Measurements from ENCODE around the gene KCNIP2. TPM values are rescaled to one million over a fixed set of nuclear protein-coding genes. Genes with fewer than 3 reads are reported as not detected.

The KCNIP2 gene
- total RNA-seq, 4 donors from 2014 or later: 1.3 to 20.3 (median 4.8) TPM

- no peak for DNase-seq (ENCODE audit: low spot score in 2 of 2)
- Histone ChIP-seq H3K27ac (no peak overlapping the region), H3K27me3 (no peaks in the 10 kb centered on the region), H3K36me3 (peaks cover 13% of the 10 kb centered on the region), H3K9me3 (no peaks in the 10 kb centered on the region), H3K4me1 (no peaks in the 10 kb centered on the region), H3K4me3 (no peak overlapping the region)
- TF ChIP-seq EP300 (IDR thresholded peaks at IDR 0.05) (no peak), POLR2AphosphoS5 (IDR thresholded peaks at IDR 0.05) (no peak), POLR2A (IDR thresholded peaks at IDR 0.05) (no peak)
- TF ChIP-seq, protein P1, sequence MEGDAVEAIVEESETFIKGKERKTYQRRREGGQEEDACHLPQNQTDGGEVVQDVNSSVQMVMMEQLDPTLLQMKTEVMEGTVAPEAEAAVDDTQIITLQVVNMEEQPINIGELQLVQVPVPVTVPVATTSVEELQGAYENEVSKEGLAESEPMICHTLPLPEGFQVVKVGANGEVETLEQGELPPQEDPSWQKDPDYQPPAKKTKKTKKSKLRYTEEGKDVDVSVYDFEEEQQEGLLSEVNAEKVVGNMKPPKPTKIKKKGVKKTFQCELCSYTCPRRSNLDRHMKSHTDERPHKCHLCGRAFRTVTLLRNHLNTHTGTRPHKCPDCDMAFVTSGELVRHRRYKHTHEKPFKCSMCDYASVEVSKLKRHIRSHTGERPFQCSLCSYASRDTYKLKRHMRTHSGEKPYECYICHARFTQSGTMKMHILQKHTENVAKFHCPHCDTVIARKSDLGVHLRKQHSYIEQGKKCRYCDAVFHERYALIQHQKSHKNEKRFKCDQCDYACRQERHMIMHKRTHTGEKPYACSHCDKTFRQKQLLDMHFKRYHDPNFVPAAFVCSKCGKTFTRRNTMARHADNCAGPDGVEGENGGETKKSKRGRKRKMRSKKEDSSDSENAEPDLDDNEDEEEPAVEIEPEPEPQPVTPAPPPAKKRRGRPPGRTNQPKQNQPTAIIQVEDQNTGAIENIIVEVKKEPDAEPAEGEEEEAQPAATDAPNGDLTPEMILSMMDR (IDR thresholded peaks at IDR 0.05): no peak
- WGBS: 90% methylated on average over 3 of the region's 3 CpGs
These were observed 35.3 kb upstream of the KCNIP2 start for GRCh38 chr10:101878869-101879268.

DNA sequence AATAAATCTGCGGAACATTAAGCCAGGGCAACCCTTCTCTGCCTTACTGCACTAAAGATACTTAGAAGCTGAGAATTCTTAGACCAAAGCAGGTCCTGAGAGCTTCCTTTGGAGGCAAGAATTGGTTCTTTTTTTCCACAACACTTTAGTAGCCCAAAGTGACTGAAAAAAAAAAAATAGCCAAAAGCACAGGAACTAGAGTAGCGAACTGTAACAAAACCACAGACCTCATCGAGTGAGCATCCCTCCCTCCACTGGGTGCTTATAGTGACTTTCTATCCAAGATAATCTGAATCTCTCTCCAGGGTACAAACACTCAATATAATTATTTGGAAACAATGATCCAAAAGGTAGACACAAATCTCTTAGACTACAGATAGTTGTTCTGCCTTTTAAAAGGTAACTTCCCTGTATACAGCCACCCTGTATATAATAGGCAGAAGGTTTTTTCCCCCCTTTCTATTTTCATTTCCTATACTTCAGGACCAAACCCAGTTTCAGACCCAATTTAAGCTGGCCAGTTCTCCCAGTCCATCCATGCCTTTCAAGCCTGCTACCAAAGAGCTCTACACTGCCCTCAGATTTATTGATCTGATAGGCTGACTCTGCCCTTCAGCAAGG, 31.6 kb upstream of the KCNIP2 start:
- H3K27me3 ChIP-seq: no peaks in the 10 kb centered on the region
- peaks cover 13% of the 10 kb centered on the region for H3K36me3 ChIP-seq
- 69% methylated on average over 3 of the region's 3 CpGs for WGBS
- no peaks in the 10 kb centered on the region for H3K4me1 ChIP-seq
- no peak for DNase-seq (ENCODE audit: low spot score in 2 of 2)
- no peak overlapping the region for H3K4me3 ChIP-seq
- no peak overlapping the region for H3K27ac ChIP-seq
- H3K9me3 ChIP-seq: no peaks in the 10 kb centered on the region
- TF ChIP-seq EP300 (IDR thresholded peaks at IDR 0.05) (no peak), POLR2AphosphoS5 (IDR thresholded peaks at IDR 0.05) (no peak), POLR2A (IDR thresholded peaks at IDR 0.05) (no peak)
- TF ChIP-seq, protein P1 (IDR thresholded peaks at IDR 0.05): no peak

GRCh38 chr10:101874252-101874651, 30.7 kb upstream of the KCNIP2 start:
- Histone ChIP-seq H3K27ac (no peak overlapping the region), H3K4me1 (no peaks in the 10 kb centered on the region), H3K27me3 (no peaks in the 10 kb centered on the region), H3K9me3 (no peaks in the 10 kb centered on the region), H3K4me3 (no peak overlapping the region), H3K36me3 (peaks cover 3% of the 10 kb centered on the region)
- TF ChIP-seq POLR2AphosphoS5 (IDR thresholded peaks at IDR 0.05) (no peak), POLR2A (IDR thresholded peaks at IDR 0.05) (no peak), EP300 (IDR thresholded peaks at IDR 0.05) (no peak)
- TF ChIP-seq, protein P1 (IDR thresholded peaks at IDR 0.05): no peak
- no peak for DNase-seq (ENCODE audit: low spot score in 2 of 2)

DNA sequence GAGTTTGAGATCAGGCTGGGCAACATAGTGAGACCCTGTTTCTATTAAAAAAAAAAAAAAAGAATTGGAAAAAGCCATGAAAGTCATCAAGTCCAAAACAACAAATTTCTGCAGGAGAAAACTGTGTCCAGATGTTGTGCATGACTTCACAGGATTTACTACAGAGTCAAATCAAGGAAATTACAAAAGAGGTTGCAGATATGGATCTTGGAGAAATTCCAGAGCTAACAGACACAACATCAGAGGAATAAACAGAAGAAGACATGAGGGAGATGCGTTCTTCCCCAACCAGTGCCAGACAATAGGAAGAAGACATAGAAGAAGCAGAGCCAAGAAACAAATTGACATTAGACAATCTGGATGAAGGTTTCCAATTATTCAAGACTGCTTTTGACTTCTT, 24.3 kb upstream of the KCNIP2 start:
- peaks cover 2% of the 10 kb centered on the region for H3K36me3 ChIP-seq
- DNase-seq (ENCODE audit: low spot score in 2 of 2): no peak
- H3K27ac ChIP-seq: no peak overlapping the region
- H3K4me1 ChIP-seq: no peaks in the 10 kb centered on the region
- no peaks in the 10 kb centered on the region for H3K9me3 ChIP-seq
- H3K27me3 ChIP-seq: no peaks in the 10 kb centered on the region
- TF ChIP-seq EP300 (IDR thresholded peaks at IDR 0.05) (no peak), POLR2A (IDR thresholded peaks at IDR 0.05) (no peak), POLR2AphosphoS5 (IDR thresholded peaks at IDR 0.05) (no peak)
- TF ChIP-seq, protein P1 (IDR thresholded peaks at IDR 0.05): no peak
- no peak overlapping the region for H3K4me3 ChIP-seq
- 36% methylated on average over 1 of the region's 1 CpG for WGBS

- Histone ChIP-seq H3K36me3 (peaks cover 7% of the 10 kb centered on the region), H3K27ac (no peak overlapping the region), H3K27me3 (no peaks in the 10 kb centered on the region), H3K4me3 (no peak overlapping the region), H3K9me3 (no peaks in the 10 kb centered on the region), H3K4me1 (no peaks in the 10 kb centered on the region)
- no peak for DNase-seq (ENCODE audit: low spot score in 2 of 2)
- 96% methylated on average over 2 of the region's 2 CpGs for WGBS
- TF ChIP-seq POLR2A (IDR thresholded peaks at IDR 0.05): no peak
- TF ChIP-seq, protein P1 (IDR thresholded peaks at IDR 0.05): no peak
- no peak for TF ChIP-seq EP300 (IDR thresholded peaks at IDR 0.05)
- no peak for TF ChIP-seq POLR2AphosphoS5 (IDR thresholded peaks at IDR 0.05)
These were observed 15.9 kb upstream of the KCNIP2 start for GRCh38 chr10:101859530-101859929.
